Ramos (cell line): Measurements from ENCODE around the gene VCY1B.
"Not testable (repeated sequence)": the region's sequence is repeated elsewhere in the genome, so short reads cannot be mapped to it uniquely, and the experiment has no call there.

Experiments used
- in situ Hi-C: fragments of 300-500 bp; cut with MboI; formaldehyde crosslinking; loops from one replicate; pipeline ENCODE4 v1.14.3; 2022; ENCODE audit warnings: low sequenced_read_pairs; ENCODE audit not compliant: unreplicated experiment

Gene VCY1B

DNA sequence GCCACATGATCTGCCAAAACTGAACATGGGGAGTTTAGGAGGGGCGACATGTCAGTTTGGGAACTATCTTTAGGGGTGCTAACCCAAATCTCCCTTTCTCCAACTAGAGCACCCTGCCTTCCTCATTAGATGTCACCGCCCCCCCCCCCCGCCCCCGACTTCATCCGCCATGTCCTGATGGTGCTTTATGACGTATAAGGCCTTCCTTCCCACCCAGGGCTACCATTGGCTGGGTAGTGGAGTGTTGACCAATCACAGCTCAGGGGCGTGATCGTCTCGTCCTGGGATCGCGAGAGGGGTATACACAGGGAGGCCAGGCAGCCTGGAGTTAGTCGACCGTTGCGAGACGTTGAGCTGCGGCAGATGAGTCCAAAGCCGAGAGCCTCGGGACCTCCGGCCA lies at the start of gene VCY1B:
TSS of gene VCY1B (plus strand) at position 301 of the 400 bp plus-strand sequence. CDS start at position 364, 63 bp downstream.
- in situ Hi-C loops: not testable (repeated sequence)

- in situ Hi-C loops: not testable (repeated sequence)
Measured at GRCh38 chrY:14011916-14012315, 44.1 kb upstream of the VCY1B start.

DNA sequence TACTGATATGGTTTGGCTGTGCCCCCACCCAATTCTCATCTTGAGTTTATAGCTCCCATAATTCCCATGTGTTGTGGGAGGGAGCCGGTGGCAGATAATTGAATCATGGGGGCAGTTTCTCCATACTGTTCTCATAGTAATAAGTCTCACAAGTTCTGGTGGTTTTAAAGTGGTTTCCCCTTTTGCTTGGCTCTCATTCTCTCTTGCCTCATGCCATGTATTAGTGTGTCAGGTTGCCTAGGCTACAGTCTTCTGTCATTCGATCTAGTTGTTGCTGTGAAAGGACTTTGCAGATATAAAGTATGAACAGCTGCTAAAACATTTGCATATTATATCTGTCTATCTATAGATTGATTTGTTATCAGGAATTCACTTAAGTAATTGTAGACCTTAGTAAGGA lies 25.6 kb upstream of the VCY1B start:
- in situ Hi-C loops: not testable (repeated sequence)

DNA sequence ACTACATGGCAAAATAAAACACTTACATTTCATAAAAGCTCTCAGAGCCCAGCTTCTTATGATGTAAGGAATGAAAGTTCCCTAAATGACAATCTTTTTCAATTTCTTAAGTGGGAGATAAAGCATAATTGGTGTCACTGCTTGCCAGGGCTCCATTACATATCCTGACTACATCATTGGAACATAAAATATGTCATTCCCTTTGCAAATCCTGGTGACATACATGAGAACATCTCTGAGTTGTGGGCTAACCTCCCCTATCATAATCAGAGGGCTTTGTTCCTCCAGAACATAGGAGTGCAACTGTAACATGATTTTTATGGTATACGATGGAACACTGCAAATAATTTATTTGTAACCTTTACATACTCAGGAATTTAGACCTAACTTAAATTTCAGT lies 29.9 kb downstream of the VCY1B start:
- in situ Hi-C loops: no loop called here
